Measurements from ENCODE around the gene MAPK11.

The MAPK11 gene

DNA sequence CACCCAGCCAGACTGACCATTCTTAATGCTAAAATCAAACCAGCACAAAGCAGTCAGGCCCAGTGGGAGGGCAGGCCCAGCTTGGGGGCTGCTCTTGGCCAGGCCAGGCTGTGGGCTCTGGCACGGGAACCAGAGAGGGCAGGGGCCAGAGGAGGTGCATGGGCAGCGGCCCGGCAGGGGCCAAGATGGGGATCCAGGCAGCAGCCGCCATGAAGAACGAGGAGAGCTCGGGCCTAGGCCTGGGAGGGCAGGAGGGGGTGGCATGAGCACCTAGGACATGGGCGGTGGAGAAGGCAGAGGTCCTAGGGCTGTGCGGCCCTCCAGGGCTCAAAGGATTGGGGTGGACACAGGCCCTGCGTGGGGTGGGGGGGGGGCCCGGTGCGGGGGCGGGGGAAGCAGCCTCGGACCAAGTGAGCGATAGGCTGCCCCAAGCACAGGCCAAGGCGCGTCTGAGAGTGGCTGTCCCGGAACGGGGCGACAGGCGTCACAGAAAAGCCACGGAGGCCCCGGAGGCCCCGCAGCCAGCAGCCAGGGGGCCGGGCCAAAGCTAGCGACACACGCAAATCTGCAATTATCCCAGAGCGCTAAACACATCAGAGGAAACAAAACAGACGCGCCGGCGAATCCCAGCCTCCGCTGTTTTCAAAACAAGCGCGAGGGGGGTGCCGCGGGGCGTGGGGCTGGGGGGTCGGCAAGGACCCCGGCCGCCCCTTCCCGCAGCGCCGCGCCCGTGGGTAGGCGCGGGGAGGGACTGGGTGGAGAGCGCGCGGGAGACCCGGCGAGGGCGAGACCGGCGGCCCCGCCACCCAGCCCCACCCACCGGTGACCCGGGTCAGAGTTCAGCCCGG, 29.0 kb upstream of the MAPK11 start:
- DNase-seq (ENCODE audit: extremely low read depth, low read depth): no peak
- TF ChIP-seq, protein P1, sequence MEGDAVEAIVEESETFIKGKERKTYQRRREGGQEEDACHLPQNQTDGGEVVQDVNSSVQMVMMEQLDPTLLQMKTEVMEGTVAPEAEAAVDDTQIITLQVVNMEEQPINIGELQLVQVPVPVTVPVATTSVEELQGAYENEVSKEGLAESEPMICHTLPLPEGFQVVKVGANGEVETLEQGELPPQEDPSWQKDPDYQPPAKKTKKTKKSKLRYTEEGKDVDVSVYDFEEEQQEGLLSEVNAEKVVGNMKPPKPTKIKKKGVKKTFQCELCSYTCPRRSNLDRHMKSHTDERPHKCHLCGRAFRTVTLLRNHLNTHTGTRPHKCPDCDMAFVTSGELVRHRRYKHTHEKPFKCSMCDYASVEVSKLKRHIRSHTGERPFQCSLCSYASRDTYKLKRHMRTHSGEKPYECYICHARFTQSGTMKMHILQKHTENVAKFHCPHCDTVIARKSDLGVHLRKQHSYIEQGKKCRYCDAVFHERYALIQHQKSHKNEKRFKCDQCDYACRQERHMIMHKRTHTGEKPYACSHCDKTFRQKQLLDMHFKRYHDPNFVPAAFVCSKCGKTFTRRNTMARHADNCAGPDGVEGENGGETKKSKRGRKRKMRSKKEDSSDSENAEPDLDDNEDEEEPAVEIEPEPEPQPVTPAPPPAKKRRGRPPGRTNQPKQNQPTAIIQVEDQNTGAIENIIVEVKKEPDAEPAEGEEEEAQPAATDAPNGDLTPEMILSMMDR (IDR thresholded peaks at IDR 0.05; ENCODE audit: low read depth, low read length): no peak

DNA sequence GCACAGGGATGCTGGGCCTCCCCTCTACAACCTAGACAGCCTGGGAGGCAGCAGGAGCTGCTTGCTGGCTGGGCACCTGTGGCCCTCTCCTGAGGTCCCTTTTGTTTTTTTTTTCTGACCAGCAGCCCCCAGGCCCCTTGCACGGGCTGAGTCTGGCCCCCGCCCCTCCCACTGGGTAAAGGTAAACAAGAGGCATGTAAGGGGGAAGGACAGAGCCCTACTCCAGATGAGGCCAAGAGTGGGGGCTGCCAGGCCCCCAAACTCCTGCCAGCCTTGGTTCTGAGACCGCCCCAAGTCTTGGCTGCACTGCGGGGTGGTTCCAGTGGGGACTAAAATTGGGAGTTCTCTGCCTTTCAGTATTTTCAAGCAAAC, 28.1 kb upstream of the MAPK11 start:
- no peak for DNase-seq (ENCODE audit: extremely low read depth, low read depth)
- TF ChIP-seq, protein P1 (IDR thresholded peaks at IDR 0.05; ENCODE audit: low read depth, low read length): no peak

DNA sequence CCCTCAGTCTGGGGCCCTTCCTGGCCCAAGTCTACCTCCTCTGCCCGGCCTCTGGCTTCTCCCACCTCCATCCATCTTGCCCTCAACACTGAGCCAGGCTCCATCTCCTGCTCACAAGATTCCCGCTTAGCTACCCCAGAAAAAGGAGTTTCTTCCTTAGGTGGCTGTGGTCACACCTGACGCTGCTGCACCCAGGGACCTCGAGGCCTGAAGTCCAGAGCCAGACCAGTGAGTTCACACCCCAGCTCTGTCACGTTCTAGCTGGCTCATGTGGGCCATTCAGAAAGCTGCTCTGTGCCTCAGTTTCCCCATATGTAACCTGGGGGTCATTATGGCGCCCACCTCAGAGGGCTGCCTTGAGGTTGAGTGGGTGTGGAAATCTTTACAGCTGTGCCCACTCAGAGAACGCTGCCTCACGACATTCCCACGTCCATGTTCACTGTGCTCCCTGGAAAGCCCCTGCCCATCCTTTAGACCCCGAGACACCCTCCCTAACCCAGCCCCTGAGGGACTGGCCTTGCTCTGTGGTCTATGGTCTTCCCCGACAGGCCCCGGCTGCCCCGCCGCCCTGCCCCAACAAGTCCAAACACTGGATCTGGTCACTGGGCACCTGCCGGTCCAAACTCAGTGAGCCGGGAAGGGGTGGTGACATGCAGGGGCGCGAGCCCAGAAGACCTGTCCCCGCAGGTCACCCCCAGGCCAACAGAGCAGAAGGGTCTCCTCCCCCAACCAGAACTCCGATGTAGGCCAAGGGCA, 27.5 kb upstream of the MAPK11 start:
- no peak for DNase-seq (ENCODE audit: extremely low read depth, low read depth)
- TF ChIP-seq, protein P1 (IDR thresholded peaks at IDR 0.05; ENCODE audit: low read depth, low read length): no peak

DNA sequence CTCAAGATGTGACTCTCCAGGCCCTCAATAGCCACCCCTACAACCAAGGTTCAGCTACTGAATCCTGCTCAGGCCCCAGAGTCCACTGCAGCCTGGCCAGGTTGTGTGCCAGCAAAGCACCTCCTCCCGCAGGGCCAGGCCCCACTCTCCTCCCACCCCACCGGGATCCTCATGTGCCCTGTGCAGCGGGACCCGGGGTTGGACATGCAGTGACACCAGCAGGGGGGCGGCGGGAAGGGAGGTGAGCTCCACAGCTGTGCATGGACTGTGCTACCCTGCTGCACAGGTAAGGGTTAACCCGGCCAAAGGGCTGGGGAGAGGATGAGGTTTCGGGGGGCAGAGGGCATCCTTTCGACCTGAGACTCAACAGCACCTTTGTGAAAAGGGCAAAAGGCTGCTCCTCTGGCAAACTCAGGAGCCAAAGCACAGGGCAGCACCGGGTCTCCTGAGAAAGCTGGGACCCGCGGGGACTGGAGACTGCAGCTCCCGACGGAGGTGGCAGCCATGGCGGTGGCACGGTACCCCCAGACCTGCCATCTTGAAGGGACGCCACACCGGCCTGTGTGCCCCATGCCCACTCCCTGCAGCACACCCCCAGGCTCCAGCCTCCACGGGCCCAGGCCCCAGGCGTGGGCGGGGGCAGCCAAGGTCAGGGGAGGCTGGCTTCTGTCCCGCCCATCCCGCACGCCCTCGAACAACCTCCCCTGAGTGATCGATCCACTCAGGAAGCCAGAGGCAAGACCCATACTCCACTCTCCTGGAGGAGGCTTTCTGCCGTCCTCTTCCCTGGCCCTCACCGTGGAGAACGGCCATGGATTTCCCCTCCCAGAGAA, 26.7 kb upstream of the MAPK11 start:
- no peak for DNase-seq (ENCODE audit: extremely low read depth, low read depth)
- TF ChIP-seq, protein P1 (IDR thresholded peaks at IDR 0.05; ENCODE audit: low read depth, low read length): no peak

DNA sequence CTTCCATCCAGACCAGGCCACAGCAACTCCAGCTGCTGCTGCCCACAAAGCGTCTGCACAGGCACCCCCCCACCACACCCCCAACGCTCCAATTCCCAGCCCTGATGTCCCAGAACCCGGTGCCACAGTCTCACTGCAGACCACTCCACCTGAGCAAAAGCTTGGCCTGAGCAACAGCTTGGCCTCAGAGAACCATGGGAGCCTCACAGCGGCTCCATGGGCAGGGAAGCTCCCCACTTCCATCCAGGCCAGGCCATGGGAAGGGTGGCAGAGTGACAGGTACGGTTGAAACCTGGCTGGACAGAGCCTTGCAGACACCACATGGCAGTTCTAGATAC, 24.1 kb upstream of the MAPK11 start:
- DNase-seq (ENCODE audit: extremely low read depth, low read depth): no peak

DNA sequence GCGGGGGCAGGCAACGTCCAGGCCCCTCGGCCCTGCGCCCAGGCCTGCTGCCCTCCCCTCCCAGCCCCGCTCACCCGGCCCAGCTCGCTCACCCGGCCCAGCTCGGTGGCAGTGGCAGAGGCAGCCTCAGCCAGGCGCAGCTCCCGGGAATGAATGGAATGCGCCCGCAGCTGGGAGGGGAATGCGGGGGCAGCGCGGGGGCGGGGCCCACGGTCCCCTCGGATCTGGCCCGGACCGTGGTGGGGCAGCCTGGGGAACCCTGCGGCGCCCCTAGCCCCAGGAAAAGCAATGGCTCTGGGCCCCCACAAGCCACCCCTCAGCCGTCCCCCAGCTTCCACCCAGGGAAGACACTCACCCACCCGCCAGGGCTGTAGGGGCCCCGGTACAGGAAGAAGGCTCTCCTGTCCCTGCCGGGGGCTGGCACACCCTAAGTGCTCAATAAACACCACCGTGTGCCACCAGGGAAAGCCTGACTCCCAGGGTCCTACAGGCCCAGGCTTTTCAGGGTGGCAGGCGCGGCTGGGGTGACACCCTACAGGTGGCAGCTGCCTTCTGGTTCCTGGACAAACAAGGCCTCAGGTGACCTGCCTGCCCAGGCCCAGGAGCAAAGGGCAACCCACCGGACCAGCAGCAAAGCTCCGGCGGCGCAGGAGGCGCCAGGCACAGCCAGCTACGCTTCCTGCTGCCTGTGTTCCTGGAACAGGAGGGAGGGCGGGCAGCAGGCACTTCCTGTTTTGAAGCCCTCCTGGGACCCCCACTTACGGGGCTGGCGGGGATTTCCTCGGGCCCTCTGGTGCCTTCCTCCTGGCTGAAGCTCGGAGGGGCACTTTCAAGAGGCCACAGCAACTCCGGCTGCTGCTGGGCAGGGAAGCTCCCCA, 23.5 kb upstream of the MAPK11 start:
- TF ChIP-seq, protein P1 (IDR thresholded peaks at IDR 0.05; ENCODE audit: low read depth, low read length): no peak

More for the DNA sequence above, 24.1 kb upstream of the MAPK11 start:
- TF ChIP-seq, protein P1 (IDR thresholded peaks at IDR 0.05; ENCODE audit: low read depth, low read length): no peak

More for the DNA sequence above, 23.5 kb upstream of the MAPK11 start:
- DNase-seq (ENCODE audit: extremely low read depth, low read depth): no peak
